ENCODE results near the gene TRIM54. TPM values are rescaled to one million over a fixed set of nuclear protein-coding genes. Genes with fewer than 3 reads are reported as not detected.

TRIM54 gene
- total RNA-seq, 1 experiment from 2014 or later, result 2.8 TPM

- TF ChIP-seq EZH2 (IDR thresholded peaks at IDR 0.05; ENCODE audit: borderline replicate concordance, low read depth, low read length, poor library complexity, severe bottlenecking), result no peak
- TF ChIP-seq CTCF (conservative IDR thresholded peaks at IDR 0.05; ENCODE audit: low read depth, low read length), result no peak
- TSS peak; percentile 43 for BruUV-seq (replicated peaks)
- DNase-seq (ENCODE audit: low spot score), result no peak
- peaks cover 11% of the 10 kb centered on the region for H3K4me1 ChIP-seq (ENCODE audit: insufficient read depth, low read length, poor library complexity, severe bottlenecking)
- POLR2A ChIA-PET (ENCODE audit: low non-redundant PET), result no interaction called here
- CTCF ChIA-PET, result no interaction called here
- H3K27ac ChIP-seq (ENCODE audit: low read depth, low read length, poor library complexity, severe bottlenecking), result peak overlapping the region; percentile 80
- H3K36me3 ChIP-seq (ENCODE audit: insufficient read depth, low read length, poor library complexity, severe bottlenecking), result peaks cover 9% of the 10 kb centered on the region
- peaks cover 4% of the 10 kb centered on the region for H3K27me3 ChIP-seq (replicated peaks; ENCODE audit: insufficient read depth, low read depth, low read length, poor library complexity)
- intact Hi-C loops (cut with micrococcal nuclease; ENCODE audit: unreplicated experiment), result loop anchor here (5.0 kb wide), 3 partner anchors 39 to 111 kb away; partner anchors contain the start of genes EIF2B4 and SNX17
- no peaks in the 10 kb centered on the region for H3K9me3 ChIP-seq (ENCODE audit: low read depth, low read length, poor library complexity, severe bottlenecking)
- peak overlapping the region; percentile 92 for H3K4me3 ChIP-seq (ENCODE audit: low read depth, low read length, poor library complexity, severe bottlenecking)
Observed at GRCh38 chr2:27261241-27261925, 20.8 kb upstream of the TRIM54 start.

GRCh38 chr2:27261926-27262298 is 20.3 kb upstream of the TRIM54 start:
- H3K27ac ChIP-seq (ENCODE audit: low read depth, low read length, poor library complexity, severe bottlenecking), result peak overlapping the region; percentile 80
- H3K27me3 ChIP-seq (replicated peaks; ENCODE audit: insufficient read depth, low read depth, low read length, poor library complexity), result peaks cover 4% of the 10 kb centered on the region
- CTCF ChIA-PET, result interaction anchor here (0.7 to 1.4 kb wide), 2 partner anchors 18 to 30 kb away, joined by 6 to 11 read pairs; no protein-coding TSS in a partner anchor
- H3K9me3 ChIP-seq (ENCODE audit: low read depth, low read length, poor library complexity, severe bottlenecking), result no peaks in the 10 kb centered on the region
- intact Hi-C loops (cut with micrococcal nuclease; ENCODE audit: unreplicated experiment), result loop anchor here (5.0 kb wide), 3 partner anchors 40 to 110 kb away; partner anchors contain the start of genes EIF2B4 and SNX17
- H3K4me1 ChIP-seq (ENCODE audit: insufficient read depth, low read length, poor library complexity, severe bottlenecking), result peaks cover 11% of the 10 kb centered on the region
- no TSS peak for BruUV-seq (replicated peaks)
- TF ChIP-seq CTCF (conservative IDR thresholded peaks at IDR 0.05; ENCODE audit: low read depth, low read length) (no peak), EZH2 (IDR thresholded peaks at IDR 0.05; ENCODE audit: borderline replicate concordance, low read depth, low read length, poor library complexity, severe bottlenecking) (no peak)
- no peak for DNase-seq (ENCODE audit: low spot score)
- POLR2A ChIA-PET (ENCODE audit: low non-redundant PET), result no interaction called here
- H3K4me3 ChIP-seq (ENCODE audit: low read depth, low read length, poor library complexity, severe bottlenecking), result peak overlapping the region; percentile 92
- peaks cover 9% of the 10 kb centered on the region for H3K36me3 ChIP-seq (ENCODE audit: insufficient read depth, low read length, poor library complexity, severe bottlenecking)

GRCh38 chr2:27262379-27263286 is 19.6 kb upstream of the TRIM54 start, which contains the start of gene SLC30A3:
Gene SLC30A3 (minus strand): TSS chr2:27263047. CDS start chr2:27262906, 141 bp downstream.
- H3K4me1 ChIP-seq (ENCODE audit: insufficient read depth, low read length, poor library complexity, severe bottlenecking), result peaks cover 11% of the 10 kb centered on the region
- DNase-seq (ENCODE audit: low spot score), result peak; percentile 90
- intact Hi-C loops (cut with micrococcal nuclease; ENCODE audit: unreplicated experiment), result loop anchor here (5.0 kb wide), 3 partner anchors 40 to 110 kb away; partner anchors contain the start of genes EIF2B4 and SNX17
- ChIA-PET POLR2A (ENCODE audit: low non-redundant PET) (interaction anchor here (0.6 kb wide), 1 partner anchor 29 kb away, joined by 3 read pairs; no protein-coding TSS in a partner anchor), CTCF (interaction anchor here (0.7 to 1.4 kb wide), 3 partner anchors 17 to 40 kb away, joined by 3 to 11 read pairs (median 6); no protein-coding TSS in a partner anchor)
- TF ChIP-seq EZH2 (IDR thresholded peaks at IDR 0.05; ENCODE audit: borderline replicate concordance, low read depth, low read length, poor library complexity, severe bottlenecking) (no peak), CTCF (conservative IDR thresholded peaks at IDR 0.05; ENCODE audit: low read depth, low read length) (0 out of 2 replicates have a peak, but pooled peaks have one; percentile 8)
- BruUV-seq (replicated peaks), result no TSS peak
- H3K27ac ChIP-seq (ENCODE audit: low read depth, low read length, poor library complexity, severe bottlenecking), result peak within 1 kb of the TSS; percentile 80
- H3K4me3 ChIP-seq (ENCODE audit: low read depth, low read length, poor library complexity, severe bottlenecking), result peak within 1 kb of the TSS; percentile 92
- peaks cover 9% of the 10 kb centered on the region for H3K36me3 ChIP-seq (ENCODE audit: insufficient read depth, low read length, poor library complexity, severe bottlenecking)
- H3K27me3 ChIP-seq (replicated peaks; ENCODE audit: insufficient read depth, low read depth, low read length, poor library complexity), result peaks cover 4% of the 10 kb centered on the region
- no peaks in the 10 kb centered on the region for H3K9me3 ChIP-seq (ENCODE audit: low read depth, low read length, poor library complexity, severe bottlenecking)

All from A673 (cell line).